BJ (cell line): ENCODE results near the gene TMEM255B. TPM values are rescaled to one million over a fixed set of nuclear protein-coding genes. Genes with fewer than 3 reads are reported as not detected.

Experiments used
- CTCF ChIA-PET: fragments of 350-600 bp; formaldehyde crosslinking; extraction: SDS; loops from one replicate; lab custom pipeline; 2021; ENCODE audit warnings: antibody characterized with exemption, inconsistent platforms; lab: Yijun Ruan, JAX
- POLR2A ChIA-PET: fragments of 300-600 bp; sonication (Branson Sonifier 250); formaldehyde crosslinking; extraction: SDS; loops from one replicate; lab custom pipeline; 2021; ENCODE audit warnings: antibody characterized with exemption; lab: Charles Lee
- DNase-seq: peaks from one replicate; pipeline ENCODE4 v3.0.0-alpha.2; 2011; ENCODE audit warnings: low read depth
- H3K27me3 ChIP-seq: 2 replicates; pipeline ENCODE4 v1.6.0; 2011; ENCODE audit warnings: low read length; ENCODE audit not compliant: control insufficient read depth, insufficient read depth
- H3K36me3 ChIP-seq: 2 replicates; pipeline ENCODE4 v1.5.1; 2011; ENCODE audit warnings: low read length; ENCODE audit not compliant: control insufficient read depth, insufficient read depth
- H3K4me3 ChIP-seq: 2 replicates; pipeline ENCODE4 v1.5.1; 2011; ENCODE audit warnings: low read depth, mild to moderate bottlenecking, control low read depth, low read length
- CTCF ChIP-seq: IDR thresholded peaks from 2 replicates; pipeline ENCODE4 v1.5.1; 2011; ENCODE audit warnings: low read depth, mild to moderate bottlenecking, control low read depth, inconsistent platforms, low read length, moderate library complexity; ENCODE audit not compliant: insufficient read depth
- polyA plus RNA-seq: library from polyadenylated mRNA; depleted of rRNA; stranded (reverse); fragments of >200 nt; gene quantifications from 2 replicates; pipeline ENCODE4 v1.2.3, GENCODE V29; 2011

Gene TMEM255B
- polyA plus RNA-seq, 1 experiment = 1.9 TPM

- DNase-seq = no peak
- Histone ChIP-seq H3K4me3 (no peak overlapping the region), H3K27me3 (no peaks in the 10 kb centered on the region), H3K36me3 (peaks cover 7% of the 10 kb centered on the region; the same call in 1 of the 2 replicates)
- ChIA-PET POLR2A (no interaction called here), CTCF (interaction anchor here (0.9 to 1.6 kb wide), 8 partner anchors 9 to 133 kb away, joined by 3 to 12 read pairs (median 4); partner anchors contain the start of gene GAS6)
- TF ChIP-seq CTCF = no peak
These were observed 55.4 kb downstream of the TMEM255B start for GRCh38 chr13:113814435-113814821.

GRCh38 chr13:113815151-113816058 lies 56.4 kb downstream of the TMEM255B start:
- peaks cover 7% of the 10 kb centered on the region for H3K36me3 ChIP-seq
- ChIA-PET POLR2A (no interaction called here), CTCF (interaction anchor here (0.9 to 2.0 kb wide), 5 partner anchors 13 to 131 kb away, joined by 3 to 25 read pairs (median 4); partner anchors contain the start of gene GAS6)
- no peak for TF ChIP-seq CTCF
- H3K27me3 ChIP-seq = no peaks in the 10 kb centered on the region
- no peak for DNase-seq
- no peak overlapping the region for H3K4me3 ChIP-seq

GRCh38 chr13:113816254-113816929 lies 57.4 kb downstream of the TMEM255B start:
- ChIA-PET POLR2A (no interaction called here), CTCF (interaction anchor here (0.6 to 2.0 kb wide), 8 partner anchors 14 to 414 kb away, joined by 3 to 25 read pairs (median 3); no protein-coding TSS in a partner anchor)
- no peak for DNase-seq

GRCh38 chr13:113816946-113817859 lies 58.2 kb downstream of the TMEM255B start:
- Histone ChIP-seq H3K36me3 (peaks cover 11% of the 10 kb centered on the region), H3K27me3 (no peaks in the 10 kb centered on the region), H3K4me3 (no peak overlapping the region)
- CTCF ChIA-PET = interaction anchor here (0.6 to 2.0 kb wide), 9 partner anchors 15 to 413 kb away, joined by 3 to 25 read pairs (median 3); no protein-coding TSS in a partner anchor
- POLR2A ChIA-PET = no interaction called here
- DNase-seq = peak; percentile 38
- TF ChIP-seq CTCF = peak; percentile 89

More at GRCh38 chr13:113816254-113816929, 57.4 kb downstream of the TMEM255B start:
- Histone ChIP-seq H3K4me3 (no peak overlapping the region), H3K27me3 (no peaks in the 10 kb centered on the region), H3K36me3 (peaks cover 7% of the 10 kb centered on the region)
- TF ChIP-seq CTCF = no peak
